Thoracic aorta (tissue), 2 donors: ENCODE data around the gene SPEM1. TPM values are rescaled to one million over a fixed set of nuclear protein-coding genes. Genes with fewer than 3 reads are reported as not detected.
A peak's percentile ranks its signal among the peaks of the same experiment; 100 is the strongest.

Source experiments
- ATAC-seq: fragments of 150-250 bp; one replicate; pipeline ENCODE4 v1.8.0; 2017; ENCODE audit warnings: low read depth; ENCODE audit not compliant: insufficient number of reproducible peaks, low FRiP score
- DNase-seq: peaks from one replicate; pipeline ENCODE4 v3.0.0-alpha.2; 2020; ENCODE audit warnings: low spot score
- H3K27ac ChIP-seq, 2 donors: fragments of 200-600 bp; sonication (generic); 1 replicate in 1 of 2; 2 replicates in 1 of 2; pipeline ENCODE4 v1.5.1; 2016; ENCODE audit warnings: mild to moderate bottlenecking in 2 of 2, moderate library complexity in 2 of 2
- H3K27me3 ChIP-seq: fragments of 200-600 bp; sonication (generic); replicated peaks from 2 replicates; pipeline ENCODE4 v1.6.0; 2016; ENCODE audit warnings: mild to moderate bottlenecking; ENCODE audit not compliant: insufficient read depth
- H3K36me3 ChIP-seq: fragments of 200-600 bp; sonication (generic); one replicate; pipeline ENCODE4 v1.5.1; 2016
- H3K4me1 ChIP-seq, 2 donors: fragments of 200-600 bp; sonication (generic); 1 replicate in 1 of 2; 2 replicates in 1 of 2; pipeline versions ENCODE4 v1.5.1 to v1.6.0; 2016; ENCODE audit warnings: low read depth in 2 of 2, mild to moderate bottlenecking in 1 of 2; ENCODE audit not compliant: control insufficient read depth in 1 of 2
- H3K4me3 ChIP-seq: fragments of 200-600 bp; sonication (generic); 2 replicates; pipeline ENCODE4 v1.5.1; 2016; ENCODE audit warnings: mild to moderate bottlenecking
- H3K9me3 ChIP-seq: fragments of 200-600 bp; sonication (generic); 2 replicates; pipeline ENCODE4 v1.5.1; 2016
- total RNA-seq, 2 donors: library from RNA; depleted of rRNA; stranded (reverse); fragments of >200 nt; gene quantifications; one replicate each; pipeline versions ENCODE4 v1.1.0 to v1.2.3, GENCODE V29; 2016
- TF ChIP-seq, protein P1 (sequence below): fragments of 200-600 bp; sonication (generic); IDR thresholded peaks from one replicate; pipeline ENCODE4 v1.5.1; 2019; ENCODE audit warnings: antibody characterized with exemption

SPEM1 gene
- total RNA-seq, 2 donors from 2014 or later = not detected

DNA sequence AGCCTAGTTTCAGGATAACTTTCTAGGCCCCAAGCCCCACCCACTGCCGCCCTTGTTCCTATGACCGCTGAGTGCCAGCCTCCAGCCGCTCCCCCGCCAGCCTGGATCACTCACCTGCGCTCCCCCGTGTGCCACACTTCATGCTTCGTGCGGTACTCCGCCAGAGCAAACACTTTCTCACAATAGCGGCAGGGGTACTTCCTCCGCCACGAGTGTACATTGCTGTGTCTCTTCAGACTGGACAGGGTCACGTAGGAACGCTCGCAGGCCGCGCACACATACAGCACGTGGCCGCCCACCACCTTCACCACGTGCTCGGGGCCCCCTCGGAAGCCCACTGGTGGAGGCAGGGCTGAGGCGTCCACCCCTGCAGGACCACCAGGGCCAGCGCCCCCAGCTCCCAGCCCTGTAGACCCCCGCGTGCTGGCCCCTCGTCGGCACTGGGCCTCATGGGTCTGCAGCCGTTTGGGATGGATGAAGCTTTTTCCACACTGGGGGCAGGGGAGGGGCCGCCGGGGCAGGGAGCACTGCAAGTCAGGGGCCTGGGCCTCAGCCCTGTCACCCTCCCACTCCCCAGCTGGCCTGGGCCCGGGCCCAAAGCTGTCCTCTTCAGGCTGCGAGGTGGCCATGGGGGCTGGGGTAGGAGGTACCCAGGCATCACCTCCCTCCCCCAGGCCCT is 45.6 kb downstream of the SPEM1 start:
- H3K4me1 ChIP-seq = peaks cover 6 to 32% of the 10 kb centered on the region in 2 donors
- no peak for ATAC-seq
- H3K4me3 ChIP-seq = no peak overlapping the region
- H3K9me3 ChIP-seq = no peaks in the 10 kb centered on the region
- no peak overlapping the region for H3K27ac ChIP-seq
- H3K27me3 ChIP-seq = no peaks in the 10 kb centered on the region
- H3K36me3 ChIP-seq = peaks cover 37% of the 10 kb centered on the region
- TF ChIP-seq, protein P1, sequence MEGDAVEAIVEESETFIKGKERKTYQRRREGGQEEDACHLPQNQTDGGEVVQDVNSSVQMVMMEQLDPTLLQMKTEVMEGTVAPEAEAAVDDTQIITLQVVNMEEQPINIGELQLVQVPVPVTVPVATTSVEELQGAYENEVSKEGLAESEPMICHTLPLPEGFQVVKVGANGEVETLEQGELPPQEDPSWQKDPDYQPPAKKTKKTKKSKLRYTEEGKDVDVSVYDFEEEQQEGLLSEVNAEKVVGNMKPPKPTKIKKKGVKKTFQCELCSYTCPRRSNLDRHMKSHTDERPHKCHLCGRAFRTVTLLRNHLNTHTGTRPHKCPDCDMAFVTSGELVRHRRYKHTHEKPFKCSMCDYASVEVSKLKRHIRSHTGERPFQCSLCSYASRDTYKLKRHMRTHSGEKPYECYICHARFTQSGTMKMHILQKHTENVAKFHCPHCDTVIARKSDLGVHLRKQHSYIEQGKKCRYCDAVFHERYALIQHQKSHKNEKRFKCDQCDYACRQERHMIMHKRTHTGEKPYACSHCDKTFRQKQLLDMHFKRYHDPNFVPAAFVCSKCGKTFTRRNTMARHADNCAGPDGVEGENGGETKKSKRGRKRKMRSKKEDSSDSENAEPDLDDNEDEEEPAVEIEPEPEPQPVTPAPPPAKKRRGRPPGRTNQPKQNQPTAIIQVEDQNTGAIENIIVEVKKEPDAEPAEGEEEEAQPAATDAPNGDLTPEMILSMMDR = no peak
- DNase-seq = no peak

DNA sequence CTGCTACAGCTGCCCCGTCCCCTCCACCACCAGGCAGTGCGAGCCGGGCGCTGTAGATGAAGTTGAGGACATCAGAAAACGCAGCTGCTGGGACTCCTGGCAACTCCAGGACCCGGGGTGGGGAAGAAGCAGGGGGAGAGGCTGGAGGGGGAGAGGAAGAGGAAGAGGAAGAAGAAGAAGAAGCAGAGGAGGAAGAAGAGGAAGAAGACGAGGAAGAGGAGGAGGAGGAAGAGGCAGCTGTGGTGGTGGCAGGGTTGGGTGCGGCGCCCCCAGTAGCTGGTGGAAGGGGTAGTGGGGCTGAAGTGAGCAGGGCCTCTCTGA is 46.2 kb downstream of the SPEM1 start:
- no peak overlapping the region for H3K4me3 ChIP-seq
- no peak for ATAC-seq
- peaks cover 33% of the 10 kb centered on the region for H3K36me3 ChIP-seq
- TF ChIP-seq, protein P1 = no peak
- no peaks in the 10 kb centered on the region for H3K9me3 ChIP-seq
- H3K4me1 ChIP-seq = peaks cover 8 to 34% of the 10 kb centered on the region in 2 donors
- H3K27me3 ChIP-seq = no peaks in the 10 kb centered on the region
- no peak for DNase-seq
- H3K27ac ChIP-seq = peak overlapping the region in 1 of 2 donors; percentile 13

DNA sequence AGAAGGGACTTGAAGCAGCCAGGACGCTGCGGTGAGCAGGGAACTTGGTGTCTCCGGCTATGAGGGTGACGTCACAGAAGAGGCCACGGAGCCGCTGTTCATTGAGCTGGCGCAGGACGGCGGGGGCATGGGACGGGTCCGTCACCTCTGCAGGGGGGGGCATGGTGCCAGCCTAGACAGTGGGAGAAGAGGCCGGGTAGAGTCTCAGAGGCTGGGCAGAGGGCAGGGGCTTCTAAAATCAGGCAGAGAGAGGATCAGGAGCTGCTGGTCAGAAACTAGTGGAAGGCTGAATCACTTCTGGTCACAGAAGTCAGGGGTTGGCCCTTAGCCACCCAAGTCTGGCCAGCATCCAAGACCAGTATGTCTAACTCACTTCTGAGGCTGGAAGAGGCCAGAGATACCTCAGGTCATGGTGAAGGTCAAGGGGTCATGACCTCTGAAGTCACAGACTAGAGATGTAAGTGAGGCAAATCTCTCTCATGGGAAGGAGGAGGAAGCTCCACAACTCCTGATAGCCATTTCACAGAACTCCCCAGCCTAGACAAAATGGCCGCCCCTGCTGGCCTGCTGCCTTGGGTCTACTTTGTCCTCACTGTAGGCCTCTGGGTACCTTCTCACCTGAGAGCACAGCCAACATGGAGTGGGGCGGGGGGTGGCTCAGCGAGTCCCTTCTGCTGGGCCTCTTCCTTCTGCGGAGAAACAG is 46.7 kb downstream of the SPEM1 start:
- Histone ChIP-seq H3K4me3 (no peak overlapping the region), H3K4me1 (peaks cover 8 to 37% of the 10 kb centered on the region in 2 donors), H3K27ac (peak overlapping the region in 1 of 2 donors; percentile 13), H3K9me3 (no peaks in the 10 kb centered on the region), H3K27me3 (no peaks in the 10 kb centered on the region), H3K36me3 (peaks cover 30% of the 10 kb centered on the region)
- DNase-seq (no peak), ATAC-seq (no peak)
- TF ChIP-seq, protein P1 = no peak

DNA sequence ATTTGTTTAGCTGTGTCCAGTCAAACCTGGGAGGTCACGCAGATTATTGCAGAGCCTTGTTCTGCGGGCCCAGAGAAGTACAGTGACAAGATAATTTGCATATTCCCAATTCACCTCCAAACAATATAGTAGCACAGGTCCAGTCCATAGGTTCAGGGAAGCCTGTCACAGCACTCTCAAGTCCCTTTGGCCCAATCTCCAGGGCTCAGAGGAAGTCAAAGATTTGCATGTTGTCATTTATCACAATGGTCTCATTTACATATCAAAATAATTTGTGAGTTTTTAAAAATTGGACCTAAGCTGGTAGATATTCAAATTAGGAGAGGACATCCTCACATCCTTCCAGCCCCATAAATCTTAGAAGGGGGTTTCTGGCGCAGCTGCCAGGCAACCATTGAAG is 47.4 kb downstream of the SPEM1 start:
- TF ChIP-seq, protein P1 = no peak
- Histone ChIP-seq H3K9me3 (no peaks in the 10 kb centered on the region), H3K4me1 (peaks cover 8 to 44% of the 10 kb centered on the region in 2 donors), H3K36me3 (peaks cover 23% of the 10 kb centered on the region), H3K27me3 (no peaks in the 10 kb centered on the region), H3K27ac (peak overlapping the region in 1 of 2 donors; percentile 13), H3K4me3 (no peak overlapping the region)
- no peak for DNase-seq
- no peak for ATAC-seq

DNA sequence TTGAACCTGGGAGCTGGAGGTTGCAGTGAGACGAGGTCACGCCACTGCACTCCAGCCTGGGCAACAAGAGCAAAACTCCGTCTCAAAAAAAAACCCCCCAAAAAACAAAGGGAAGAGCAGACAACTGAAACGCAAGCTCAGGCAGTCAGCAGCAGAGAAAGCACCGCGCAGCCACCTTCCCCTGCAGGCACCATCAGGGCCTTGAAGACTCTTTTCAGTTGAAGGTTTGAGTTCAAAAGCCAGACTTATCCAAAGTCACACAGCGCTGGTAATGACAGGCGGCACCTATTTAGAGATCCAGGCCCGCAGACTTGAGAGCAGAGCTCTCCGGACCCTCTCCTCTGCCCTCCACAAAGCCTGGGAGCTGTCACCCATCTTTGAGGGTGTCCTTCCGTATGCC is 48.2 kb downstream of the SPEM1 start:
- peaks cover 8 to 45% of the 10 kb centered on the region in 2 donors for H3K4me1 ChIP-seq
- TF ChIP-seq, protein P1 = no peak
- peaks cover 15% of the 10 kb centered on the region for H3K36me3 ChIP-seq
- no peaks in the 10 kb centered on the region for H3K9me3 ChIP-seq
- H3K27ac ChIP-seq = no peak overlapping the region
- DNase-seq = no peak
- no peak for ATAC-seq
- no peaks in the 10 kb centered on the region for H3K27me3 ChIP-seq
- H3K4me3 ChIP-seq = no peak overlapping the region
